GM18873 (cell line): ENCODE measurements around the gene MUC6.

ENCODE experiments used
- ATAC-seq: cut with Tn5 transposase; IDR thresholded peaks from one replicate; pipeline ENCODE4 v1.9.1; 2021; ENCODE audit warnings: mild to moderate bottlenecking, moderate library complexity, moderate number of reproducible peaks; ENCODE audit not compliant: unreplicated experiment, low FRiP score

The MUC6 gene

DNA sequence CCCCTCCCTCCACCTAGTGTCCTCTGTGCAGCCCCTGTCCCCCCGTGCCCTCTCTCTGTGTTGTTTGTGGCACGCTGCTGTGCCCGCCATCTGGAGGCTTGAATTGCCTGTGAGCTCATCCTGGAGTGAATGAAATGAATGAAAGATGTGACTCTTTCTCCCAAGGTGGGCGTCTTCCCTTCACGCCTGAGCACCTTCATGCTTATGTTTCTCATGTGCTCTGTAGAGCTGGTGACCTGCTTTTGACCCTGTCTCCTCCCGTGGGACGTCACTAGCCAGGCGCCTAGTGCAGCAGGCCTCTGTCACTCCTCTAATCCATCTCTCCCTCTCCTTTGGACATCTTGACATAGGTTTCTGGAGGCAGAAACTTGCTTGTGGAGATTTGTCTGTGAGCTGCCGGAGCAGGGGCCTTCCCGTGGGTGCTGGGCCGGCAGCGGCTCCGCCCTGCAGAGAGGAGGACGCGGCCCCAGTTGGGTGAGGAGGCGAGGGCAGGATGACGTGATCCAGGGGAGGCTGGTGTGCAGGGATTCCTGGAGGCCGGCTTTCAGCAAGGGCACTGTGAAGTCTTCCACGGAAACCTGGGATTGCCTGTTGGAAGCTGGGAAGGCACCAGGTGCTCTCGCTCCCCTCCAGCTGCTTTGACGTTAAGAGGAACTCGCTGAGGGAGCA, 40.6 kb downstream of the MUC6 start:
- no peak for ATAC-seq

DNA sequence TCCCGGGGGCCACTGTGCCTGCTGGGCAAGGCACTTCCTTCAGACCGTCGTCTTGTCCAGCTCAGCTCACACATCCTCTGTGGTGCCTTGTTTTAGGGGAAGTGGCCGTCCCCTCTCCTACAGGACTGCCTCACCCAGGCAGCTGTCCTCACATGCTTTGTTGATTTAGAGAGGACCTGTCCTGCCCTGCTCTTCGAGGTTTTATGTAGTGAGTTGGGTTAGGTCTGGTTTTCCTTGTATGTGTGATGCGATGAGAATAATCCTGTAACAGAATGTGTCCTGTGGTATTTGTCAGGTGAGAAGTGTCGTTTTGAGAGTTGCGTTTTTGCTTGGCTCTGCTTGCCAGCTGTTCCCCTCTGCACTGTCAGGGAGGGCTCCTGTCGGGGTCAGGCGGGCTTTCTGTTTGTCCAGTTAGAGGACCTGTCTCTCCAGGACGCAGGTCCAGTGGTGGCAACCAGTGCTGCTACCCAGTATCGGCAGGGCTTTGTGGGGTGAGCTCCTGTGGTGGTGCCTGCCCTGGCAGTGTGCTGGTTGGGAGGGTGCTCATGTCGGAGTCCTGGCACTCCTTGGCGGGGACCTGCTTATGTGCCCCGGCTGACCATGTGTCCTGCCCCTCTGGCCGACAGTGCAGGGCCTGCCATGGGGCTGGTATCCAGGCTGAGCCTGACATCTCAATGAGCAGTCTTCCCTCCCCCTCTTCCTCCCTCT, 41.3 kb downstream of the MUC6 start:
- ATAC-seq = no peak

DNA sequence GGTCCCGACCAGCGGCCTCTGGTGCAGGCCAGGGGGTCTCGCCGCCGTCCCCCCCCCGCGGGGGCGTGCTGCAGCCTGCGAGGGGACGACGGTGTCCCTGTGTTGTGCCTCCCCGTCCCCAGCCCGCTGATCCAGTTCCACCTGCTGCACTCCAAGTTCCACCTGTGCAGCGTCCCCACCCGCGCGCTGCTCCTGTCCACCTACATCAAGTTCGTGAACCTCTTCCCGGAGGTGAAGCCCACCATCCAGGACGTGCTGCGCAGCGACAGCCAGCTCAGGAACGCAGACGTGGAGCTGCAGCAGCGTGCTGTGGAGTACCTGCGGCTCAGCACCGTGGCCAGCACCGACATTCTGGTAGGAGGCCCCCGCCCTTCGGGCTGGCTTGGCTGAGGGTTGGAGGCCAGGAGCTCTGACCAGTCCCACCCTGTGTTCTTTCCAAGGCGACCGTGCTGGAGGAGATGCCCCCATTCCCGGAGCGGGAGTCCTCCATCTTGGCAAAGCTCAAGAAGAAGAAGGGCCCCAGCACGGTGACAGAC, 42.8 kb downstream of the MUC6 start:
- no peak for ATAC-seq

DNA sequence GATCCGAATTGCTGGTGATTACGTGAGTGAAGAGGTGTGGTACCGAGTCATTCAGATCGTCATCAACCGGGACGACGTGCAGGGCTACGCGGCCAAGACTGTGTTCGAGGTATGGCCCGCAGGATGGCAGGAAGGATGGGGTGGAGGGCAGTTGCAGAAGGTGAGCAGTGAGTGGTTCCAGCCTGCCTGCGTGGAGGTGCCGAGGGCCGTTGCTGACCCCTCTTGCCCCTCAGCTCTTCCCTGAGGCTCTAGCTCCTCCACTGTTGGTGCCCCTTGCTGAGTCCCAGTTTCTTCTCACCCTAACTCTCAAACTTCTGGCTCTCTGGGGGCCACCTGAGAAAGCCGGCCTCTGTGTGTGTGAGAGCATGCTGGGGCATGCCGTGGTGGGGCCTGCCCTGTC, 43.9 kb downstream of the MUC6 start:
- ATAC-seq = no peak

DNA sequence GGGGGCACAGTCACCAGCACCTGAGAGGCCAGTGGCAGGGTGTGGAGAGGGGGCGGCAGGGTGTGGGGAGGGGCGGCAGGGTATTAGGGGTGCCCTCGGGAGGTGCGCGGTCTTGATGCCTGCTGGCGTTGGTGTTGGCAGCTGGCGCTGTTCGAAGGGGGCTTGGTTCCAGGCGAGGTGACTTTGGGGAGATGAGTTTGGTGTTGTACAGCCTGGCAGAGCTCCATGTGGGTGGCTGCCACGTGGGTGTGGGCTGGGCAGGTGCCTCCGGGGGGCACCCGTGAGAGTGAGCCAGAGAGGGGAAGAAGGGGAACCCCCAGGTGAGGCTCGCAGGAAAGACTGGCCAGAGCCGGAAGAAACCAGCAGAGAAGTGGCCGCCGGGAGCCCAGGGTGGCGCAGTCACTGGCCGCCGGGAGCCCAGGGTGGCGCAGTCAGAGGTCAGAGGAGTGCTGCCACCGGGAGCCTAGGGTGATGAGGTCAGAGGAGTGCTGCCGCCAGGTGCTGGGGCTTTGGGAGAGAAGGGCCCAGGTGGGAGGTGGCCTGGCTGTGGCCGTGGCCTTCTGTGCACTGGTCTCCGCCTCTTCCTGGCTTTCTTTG, 44.7 kb downstream of the MUC6 start:
- ATAC-seq = no peak

DNA sequence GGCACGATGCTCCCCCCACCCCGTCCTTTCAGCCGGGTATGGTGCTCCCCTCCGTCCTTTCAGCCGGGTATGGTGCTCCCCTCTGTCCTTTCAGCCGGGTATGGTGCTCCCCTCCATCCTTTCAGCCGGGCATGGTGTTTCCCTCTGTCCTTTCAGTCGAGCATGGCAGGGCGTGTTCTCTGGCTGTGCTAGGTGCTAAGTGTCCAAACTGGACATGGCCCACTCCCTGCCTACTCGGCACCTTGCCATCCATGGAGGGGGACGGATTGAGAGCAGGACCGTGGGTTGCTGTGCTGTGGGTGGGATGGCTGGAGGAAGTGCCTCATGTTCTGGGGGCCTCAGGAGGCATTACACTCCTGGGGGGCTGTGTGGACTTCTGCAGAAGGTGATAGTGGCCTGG, 45.5 kb downstream of the MUC6 start:
- ATAC-seq = no peak

DNA sequence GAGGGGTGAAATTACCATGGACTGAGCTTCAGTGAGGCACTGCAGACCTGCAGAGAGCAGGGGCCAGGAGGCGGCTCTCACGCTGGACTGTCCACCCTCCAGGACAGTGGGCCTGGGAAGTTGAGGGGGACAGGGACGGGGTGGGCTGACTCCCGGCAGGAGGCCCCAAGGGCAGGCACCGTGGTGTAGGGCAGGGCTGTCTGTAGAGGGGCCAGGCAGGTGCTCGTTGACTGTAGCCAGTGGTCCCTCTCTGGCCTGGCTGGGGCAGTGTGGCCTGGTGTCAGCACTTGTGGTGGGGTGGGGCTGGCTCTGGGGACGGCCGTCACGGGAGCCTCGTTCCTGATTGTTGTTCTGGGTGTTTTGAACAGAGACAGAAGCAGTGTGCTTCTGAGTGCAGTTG, 46.4 kb downstream of the MUC6 start:
- no peak for ATAC-seq

DNA sequence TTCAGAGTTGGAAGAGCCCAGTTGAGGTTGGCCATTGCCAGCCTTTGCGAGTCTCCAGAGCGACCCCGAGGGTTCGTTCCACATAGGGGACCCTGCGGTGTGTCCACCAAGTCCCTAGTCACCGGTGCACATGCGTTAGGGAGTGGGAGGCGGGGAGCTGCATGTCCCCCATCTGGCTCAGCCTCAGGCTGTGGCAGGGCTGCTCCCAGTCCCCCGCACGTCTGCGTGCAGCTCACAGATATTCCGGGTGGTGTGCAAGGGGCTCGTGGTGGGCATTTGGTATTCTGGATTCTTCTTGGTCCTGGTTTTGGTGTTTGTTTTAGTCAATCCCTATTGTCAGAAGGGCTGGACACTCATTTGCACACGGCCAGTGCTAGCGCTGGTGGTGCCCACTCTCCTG, 48.8 kb downstream of the MUC6 start:
- ATAC-seq = no peak

DNA sequence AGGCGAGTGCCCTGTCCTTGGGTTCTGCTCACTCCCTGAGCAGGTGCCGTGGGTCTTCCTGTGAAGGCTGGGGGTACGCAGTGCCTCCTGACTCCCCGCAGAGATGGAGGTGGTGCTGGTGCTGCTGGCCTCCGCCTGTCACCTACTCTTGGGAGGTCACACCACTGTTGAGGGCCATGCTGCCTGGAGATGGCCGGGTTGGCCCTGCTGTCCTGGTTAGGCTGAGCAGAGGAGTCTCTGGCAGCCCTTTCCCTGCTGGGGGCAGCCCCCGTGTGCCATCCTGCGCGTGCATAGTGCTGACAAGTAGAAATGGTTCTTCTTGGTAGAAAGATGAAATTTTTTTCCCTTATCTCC, 49.6 kb downstream of the MUC6 start:
- ATAC-seq = no peak

DNA sequence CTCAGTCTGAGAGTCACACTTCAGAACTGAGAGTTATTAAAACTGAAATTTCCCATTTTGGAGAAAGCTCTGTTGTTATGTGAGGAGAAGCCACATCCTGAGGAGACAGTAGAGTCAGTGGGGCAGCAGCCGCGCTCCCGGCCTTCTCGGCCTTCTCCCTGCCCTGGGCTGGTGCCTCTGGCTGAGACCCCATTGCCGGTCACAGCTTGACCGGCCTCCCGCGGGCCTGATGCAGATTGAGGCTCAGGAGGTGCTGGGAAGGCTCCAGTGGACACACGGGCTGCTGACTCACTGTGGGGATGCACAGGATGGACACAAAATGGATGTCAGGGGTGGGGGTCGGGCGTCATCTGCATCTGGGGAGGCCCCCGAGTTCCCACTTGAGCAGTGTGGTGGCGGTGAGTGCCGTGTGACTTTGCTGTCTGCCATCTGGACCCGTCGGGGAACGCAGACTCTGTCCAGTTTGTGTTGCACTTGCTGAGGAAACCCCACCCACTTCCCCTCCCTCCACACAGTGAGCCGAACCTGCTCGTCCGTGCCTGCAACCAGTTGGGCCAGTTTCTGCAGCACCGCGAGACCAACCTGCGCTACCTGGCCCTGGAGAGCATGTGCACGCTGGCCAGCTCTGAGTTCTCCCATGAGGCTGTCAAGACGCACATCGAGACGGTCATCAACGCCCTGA, 50.1 kb downstream of the MUC6 start:
- ATAC-seq = no peak

DNA sequence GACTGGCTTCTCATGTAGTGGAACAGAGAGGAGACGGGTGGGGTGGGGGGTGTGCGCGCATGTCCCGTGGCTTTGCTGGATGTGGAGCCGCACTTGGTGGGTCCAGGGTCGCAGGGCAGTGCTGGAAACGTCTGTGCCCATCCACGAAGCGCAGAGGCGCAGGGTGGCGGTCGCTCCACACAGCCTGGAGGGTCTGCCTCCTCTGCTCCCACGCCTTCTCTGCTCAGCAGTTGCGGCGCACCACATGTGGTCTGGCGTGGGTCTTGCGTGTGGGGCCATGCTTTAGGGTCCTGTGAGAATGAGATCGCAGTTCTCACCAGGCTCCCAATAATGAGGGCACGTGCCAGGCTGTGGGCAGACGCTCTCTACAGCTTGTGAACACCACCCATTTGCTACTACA, 50.7 kb downstream of the MUC6 start:
- ATAC-seq = no peak

DNA sequence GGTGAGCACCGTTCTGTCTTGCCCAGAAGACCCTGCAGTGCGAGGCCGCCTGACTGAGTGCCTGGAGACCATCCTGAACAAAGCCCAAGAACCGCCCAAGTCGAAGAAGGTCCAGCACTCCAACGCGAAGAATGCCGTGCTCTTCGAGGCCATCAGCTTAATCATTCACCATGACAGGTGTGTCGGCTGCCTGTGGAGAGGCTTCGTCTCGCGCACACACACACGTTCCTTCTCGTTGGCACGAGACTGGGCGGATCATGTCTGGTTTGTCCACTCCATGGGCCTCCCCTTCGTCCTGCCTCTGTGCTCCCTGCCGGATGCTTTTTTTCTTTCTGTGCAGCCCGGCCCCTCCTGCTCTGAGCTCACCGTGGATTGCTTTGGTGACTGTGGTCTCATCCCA, 51.1 kb downstream of the MUC6 start:
- ATAC-seq = no peak

DNA sequence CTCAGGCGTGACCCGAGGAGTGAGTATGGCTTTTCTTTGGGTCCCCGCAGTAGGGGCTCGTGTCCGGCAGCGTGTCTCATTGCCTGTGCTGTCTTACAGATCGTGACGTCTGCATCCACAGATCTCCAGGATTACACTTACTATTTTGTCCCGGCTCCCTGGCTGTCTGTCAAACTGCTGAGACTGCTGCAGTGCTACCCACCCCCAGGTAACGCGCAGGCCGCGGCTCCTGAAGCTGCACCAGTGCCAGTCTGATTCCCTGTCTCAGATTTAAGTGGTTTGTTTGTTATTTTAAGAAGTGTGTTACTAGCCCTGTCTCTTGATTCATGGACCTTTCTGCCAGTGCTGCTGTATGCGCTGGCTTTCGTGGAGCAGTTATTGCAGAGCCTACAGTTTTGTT, 52.0 kb downstream of the MUC6 start:
- no peak for ATAC-seq

DNA sequence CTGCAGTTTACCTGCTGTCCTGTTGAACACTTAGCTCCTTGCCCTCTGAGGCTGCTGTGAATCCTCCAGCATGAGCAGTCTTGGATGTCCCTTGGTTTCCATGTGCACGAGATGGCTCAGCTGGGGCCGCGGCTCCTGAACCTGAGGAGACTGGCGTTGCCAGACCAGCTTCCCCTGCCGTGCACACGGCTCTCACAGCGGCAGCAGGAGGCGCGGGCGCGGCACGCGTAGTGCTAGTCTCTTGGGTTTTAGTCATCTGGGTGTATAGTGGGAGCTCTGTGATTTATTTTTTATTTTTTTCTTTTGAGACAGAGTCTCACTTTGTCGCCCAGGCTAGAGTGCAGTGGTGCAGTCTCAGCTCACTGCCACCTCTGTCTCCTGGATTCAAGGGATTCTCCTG, 54.8 kb downstream of the MUC6 start:
- ATAC-seq = no peak

DNA sequence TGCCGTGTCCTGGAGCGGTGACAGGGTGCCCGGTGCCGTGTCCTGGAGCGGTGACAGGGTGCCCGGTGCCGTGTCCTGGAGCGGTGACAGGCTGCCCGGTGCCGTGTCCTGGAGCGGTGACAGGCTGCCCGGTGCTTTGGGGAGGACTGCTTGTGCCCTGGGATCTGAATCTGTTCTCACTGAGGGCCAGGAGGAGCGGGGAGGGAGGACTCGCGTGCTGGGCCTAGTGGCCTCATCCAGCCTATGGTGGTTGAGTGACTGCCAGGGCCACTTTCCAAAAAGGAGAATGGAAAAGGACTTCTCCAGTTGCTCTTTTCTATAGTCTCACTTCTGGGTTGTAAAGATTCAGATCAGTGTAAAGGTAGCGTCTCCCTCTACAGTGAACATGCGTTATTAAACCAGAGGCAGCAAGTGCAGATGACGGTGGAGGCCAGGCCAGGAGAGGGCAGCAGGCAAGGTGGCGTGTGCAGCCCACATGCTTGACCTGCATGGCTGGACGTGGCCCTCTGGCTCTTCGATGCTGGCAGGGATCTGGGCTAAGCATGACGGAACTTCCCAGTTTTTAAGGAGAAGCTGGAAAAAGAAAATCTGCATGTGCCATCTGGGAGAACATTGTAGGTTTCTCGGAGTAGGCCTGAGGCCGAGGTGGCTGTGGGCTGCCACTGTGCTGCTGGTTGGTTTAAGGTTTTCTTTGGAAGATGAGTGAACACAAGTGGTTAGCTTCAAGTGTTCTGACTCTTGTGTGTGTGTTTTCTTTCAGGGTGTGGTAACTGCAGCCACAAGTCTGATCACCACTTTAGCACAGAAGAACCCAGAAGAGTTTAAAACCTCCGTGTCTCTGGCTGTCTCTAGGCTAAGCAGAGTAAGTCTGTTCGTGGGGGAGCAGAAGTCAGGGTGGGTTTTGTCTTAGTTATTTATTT, 55.8 kb downstream of the MUC6 start:
- ATAC-seq = no peak

DNA sequence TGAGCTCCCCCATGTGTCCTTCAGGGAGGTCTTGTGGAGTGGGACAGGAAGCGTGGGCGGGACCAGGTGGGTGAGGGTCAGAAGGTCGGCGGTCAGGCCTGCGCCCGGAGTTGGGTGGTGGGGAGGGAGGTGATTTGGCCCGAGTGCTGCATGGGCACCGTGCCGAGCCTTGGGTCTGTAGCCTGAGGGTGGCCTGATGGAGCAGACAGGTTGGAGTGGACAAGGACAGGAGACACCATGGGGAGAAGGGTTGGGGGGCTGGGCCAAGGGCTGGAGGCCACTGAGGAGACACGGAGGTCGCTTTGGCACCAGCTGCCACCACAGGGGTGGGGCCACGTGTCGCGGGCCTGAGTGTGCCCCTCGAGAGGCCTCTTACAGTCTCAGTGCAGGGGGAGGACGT, 57.7 kb downstream of the MUC6 start:
- ATAC-seq = no peak

DNA sequence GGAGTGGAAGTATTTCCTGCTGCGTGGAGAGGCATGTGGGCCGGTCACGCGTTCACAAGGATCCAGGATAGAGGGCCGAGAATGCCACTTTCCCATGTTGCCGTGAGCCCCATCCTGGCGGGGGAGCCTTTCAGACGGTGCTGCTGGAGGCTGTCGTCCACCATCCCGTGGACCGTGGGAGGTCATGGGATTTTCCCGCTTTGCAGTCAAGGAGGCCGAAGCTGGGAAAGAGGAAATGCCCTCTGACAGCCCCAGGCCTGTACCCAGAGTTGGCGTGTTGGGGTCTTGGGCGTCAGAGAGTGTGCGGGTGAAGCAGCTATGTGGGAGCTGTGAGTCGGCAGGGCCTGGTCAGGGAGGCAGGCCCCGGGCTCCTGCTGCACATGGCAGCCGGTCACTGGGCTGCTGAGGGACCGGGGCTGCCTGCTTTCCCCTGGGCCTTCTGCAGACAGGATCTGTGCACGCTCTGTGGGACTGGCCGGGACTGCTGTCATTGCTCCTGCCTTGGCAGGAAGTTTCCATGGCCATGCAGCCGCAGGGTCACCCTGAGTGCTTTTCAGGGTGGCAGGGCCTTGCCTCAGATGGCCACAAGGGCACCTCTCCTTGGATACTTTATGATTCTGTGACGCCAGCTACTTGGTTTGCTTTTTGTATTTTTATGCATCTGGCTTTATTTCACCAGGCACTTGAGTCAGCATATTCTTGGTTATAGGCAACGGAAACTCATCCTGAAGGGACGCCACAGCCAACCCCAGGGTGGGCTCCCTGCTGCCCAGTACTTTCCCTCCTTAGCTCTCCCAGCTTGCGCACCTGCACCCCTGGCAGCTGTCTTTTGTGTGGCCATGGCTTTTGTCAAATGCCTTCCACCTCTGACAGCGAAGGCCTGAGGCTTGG, 58.4 kb downstream of the MUC6 start:
- no peak for ATAC-seq

DNA sequence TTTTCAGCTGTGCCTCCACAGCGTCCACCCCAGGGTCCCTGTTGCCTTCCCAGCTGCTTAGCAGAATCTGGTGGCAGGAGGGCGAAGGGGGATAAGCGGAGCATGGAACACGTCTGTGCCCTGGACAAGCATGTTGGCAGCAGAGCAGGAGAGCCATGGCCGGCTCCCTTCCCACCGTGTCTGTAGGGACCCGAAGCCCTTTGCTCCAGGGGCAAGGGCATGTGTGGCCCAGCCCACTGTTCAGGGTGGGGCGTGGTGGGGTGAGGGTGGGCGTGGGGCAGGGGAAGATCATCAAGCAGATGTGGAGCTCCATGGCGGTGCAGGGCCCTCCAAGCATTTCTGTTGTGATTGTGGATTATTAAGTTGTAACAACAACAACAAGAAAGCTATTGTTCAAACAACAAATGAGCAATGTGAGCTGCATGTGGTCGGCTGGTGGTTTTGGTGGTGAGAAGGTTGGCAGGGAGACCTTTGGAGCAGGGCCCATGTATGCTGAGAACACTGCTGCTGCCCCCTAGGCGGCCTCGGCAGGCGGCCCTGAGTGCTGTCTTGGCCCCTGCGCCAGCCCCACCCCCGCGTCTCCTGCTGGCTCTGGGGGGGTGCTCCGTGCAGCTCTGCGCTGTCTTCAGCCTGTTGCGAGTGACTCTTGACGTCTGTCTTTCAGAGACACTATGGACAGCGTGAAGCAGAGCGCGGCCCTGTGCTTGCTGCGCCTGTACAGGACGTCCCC, 59.9 kb downstream of the MUC6 start:
- ATAC-seq = no peak

DNA sequence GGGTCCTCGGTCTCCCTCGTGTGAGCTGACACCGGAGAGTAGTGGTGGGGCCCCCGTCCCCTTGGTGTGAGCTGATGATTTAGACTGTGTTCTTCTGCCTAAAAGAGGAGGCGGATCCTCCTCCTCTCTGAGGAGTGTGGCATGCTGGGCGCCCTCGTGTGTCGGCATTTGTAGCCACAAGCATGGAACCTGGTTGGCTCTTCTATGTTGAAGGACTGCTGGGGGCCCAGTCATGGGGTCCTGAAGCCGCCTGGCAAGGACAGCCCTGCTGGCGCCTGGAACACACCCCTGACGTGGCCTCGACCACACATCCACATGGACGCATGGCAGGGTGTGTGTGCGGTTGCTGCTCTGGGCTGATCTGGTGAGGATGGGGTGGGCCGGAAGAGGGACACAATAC, 60.7 kb downstream of the MUC6 start:
- no peak for ATAC-seq
